ENCODE data around the gene DYNLT1.
A peak's percentile ranks its signal among the peaks of the same experiment; 100 is the strongest.
"Not testable (repeated sequence)": the region's sequence is repeated elsewhere in the genome, so short reads cannot be mapped to it uniquely, and the experiment has no call there.

Gene DYNLT1

GRCh38 chr6:158643836-158644230, 710 bp downstream of the DYNLT1 start:
- CTCF ChIA-PET = interaction anchor here (1.6 to 6.0 kb wide), 5 partner anchors 9 to 430 kb away, joined by 3 to 33 read pairs (median 19); no protein-coding TSS in a partner anchor
- Mint-ChIP-seq H3K4me1 (peaks cover 75% of the 10 kb centered on the region), H3K9me3 (no peaks in the 10 kb centered on the region), H3K27me3 (peaks cover 4% of the 10 kb centered on the region), H3K4me3 (peak overlapping the region; percentile 98), H3K36me3 (peaks cover 42% of the 10 kb centered on the region), H3K27ac (peak overlapping the region; percentile 97)
- DNase-seq = no peak

- Mint-ChIP-seq H3K4me1 (peaks cover 74% of the 10 kb centered on the region), H3K27me3 (peaks cover 4% of the 10 kb centered on the region), H3K27ac (no peak overlapping the region), H3K9me3 (no peaks in the 10 kb centered on the region), H3K36me3 (peaks cover 50% of the 10 kb centered on the region), H3K4me3 (peak overlapping the region; percentile 98)
- CTCF ChIA-PET = interaction anchor here (0.6 to 6.0 kb wide), 3 partner anchors 18 to 428 kb away, joined by 3 to 33 read pairs (median 4); no protein-coding TSS in a partner anchor
- DNase-seq = no peak
Observed at GRCh38 chr6:158642097-158642601, 2.4 kb downstream of the DYNLT1 start.

- peaks cover 74% of the 10 kb centered on the region for H3K4me1 Mint-ChIP-seq
- H3K27me3 Mint-ChIP-seq = peaks cover 4% of the 10 kb centered on the region
- H3K9me3 Mint-ChIP-seq = no peaks in the 10 kb centered on the region
- CTCF ChIA-PET = no interaction called here
- DNase-seq = no peak
- H3K36me3 Mint-ChIP-seq = peaks cover 65% of the 10 kb centered on the region
- peak overlapping the region; percentile 61 for H3K27ac Mint-ChIP-seq
- H3K4me3 Mint-ChIP-seq = peak overlapping the region; percentile 62
Observed at GRCh38 chr6:158640519-158640918, 4.0 kb downstream of the DYNLT1 start.

GRCh38 chr6:158639056-158639455, 5.5 kb downstream of the DYNLT1 start:
- H3K4me1 Mint-ChIP-seq = peaks cover 78% of the 10 kb centered on the region
- peak overlapping the region; percentile 60 for H3K27ac Mint-ChIP-seq
- peaks cover 73% of the 10 kb centered on the region for H3K36me3 Mint-ChIP-seq
- DNase-seq = no peak
- no peaks in the 10 kb centered on the region for H3K9me3 Mint-ChIP-seq
- H3K4me3 Mint-ChIP-seq = no peak overlapping the region
- CTCF ChIA-PET = interaction anchor here (0.9 to 1.5 kb wide), 3 partner anchors 8 to 52 kb away, joined by 3 to 4 read pairs (median 3); no protein-coding TSS in a partner anchor
- H3K27me3 Mint-ChIP-seq = no peaks in the 10 kb centered on the region

- H3K9me3 Mint-ChIP-seq = no peaks in the 10 kb centered on the region
- no peak for DNase-seq
- H3K27ac Mint-ChIP-seq = no peak overlapping the region
- peaks cover 71% of the 10 kb centered on the region for H3K36me3 Mint-ChIP-seq
- no peak overlapping the region for H3K4me3 Mint-ChIP-seq
- no peaks in the 10 kb centered on the region for H3K27me3 Mint-ChIP-seq
- CTCF ChIA-PET = interaction anchor here (1.1 to 1.5 kb wide), 3 partner anchors 13 to 53 kb away, joined by 3 to 4 read pairs (median 3); no protein-coding TSS in a partner anchor
- peaks cover 76% of the 10 kb centered on the region for H3K4me1 Mint-ChIP-seq
Observed at GRCh38 chr6:158638324-158638854, 6.2 kb downstream of the DYNLT1 start.

DNA sequence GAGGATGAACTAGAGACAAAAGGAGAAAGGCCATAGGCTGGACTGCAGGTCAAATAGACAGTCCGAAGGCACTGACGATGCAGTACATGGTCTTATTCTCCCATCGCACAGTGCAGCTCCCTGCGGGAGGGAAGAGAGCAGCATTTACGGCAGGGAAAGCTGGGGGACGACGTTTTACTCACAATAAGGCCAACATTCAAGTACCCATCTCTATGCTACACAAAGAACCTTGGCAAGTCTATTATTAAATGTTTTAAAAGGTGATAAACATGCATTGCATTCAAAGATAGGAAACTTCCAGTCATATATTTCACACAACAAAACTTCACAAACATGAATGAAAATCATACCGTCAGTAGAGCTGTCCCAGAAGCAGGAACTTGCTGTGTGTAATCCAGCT, 7.8 kb downstream of the DYNLT1 start:
- no peak for DNase-seq
- H3K4me1 Mint-ChIP-seq = peaks cover 69% of the 10 kb centered on the region
- H3K27me3 Mint-ChIP-seq = no peaks in the 10 kb centered on the region
- H3K9me3 Mint-ChIP-seq = no peaks in the 10 kb centered on the region
- peaks cover 72% of the 10 kb centered on the region for H3K36me3 Mint-ChIP-seq
- H3K27ac Mint-ChIP-seq = peak overlapping the region; percentile 79
- no peak overlapping the region for H3K4me3 Mint-ChIP-seq
- CTCF ChIA-PET = interaction anchor here (1.5 kb wide), 1 partner anchor 422 kb away, joined by 3 read pairs; no protein-coding TSS in a partner anchor

GRCh38 chr6:158635427-158636073, 9.0 kb downstream of the DYNLT1 start:
- Mint-ChIP-seq H3K4me1 (peaks cover 69% of the 10 kb centered on the region), H3K27me3 (no peaks in the 10 kb centered on the region), H3K4me3 (no peak overlapping the region), H3K36me3 (peaks cover 74% of the 10 kb centered on the region), H3K9me3 (no peaks in the 10 kb centered on the region), H3K27ac (peak overlapping the region; percentile 85)
- CTCF ChIA-PET = interaction anchor here (0.6 kb wide), 1 partner anchor 450 kb away, joined by 3 read pairs; no protein-coding TSS in a partner anchor
- DNase-seq = no peak

GRCh38 chr6:158634695-158635426, 9.7 kb downstream of the DYNLT1 start:
- Mint-ChIP-seq H3K4me3 (no peak overlapping the region), H3K9me3 (no peaks in the 10 kb centered on the region), H3K27ac (peak overlapping the region; percentile 85), H3K27me3 (no peaks in the 10 kb centered on the region), H3K36me3 (peaks cover 70% of the 10 kb centered on the region), H3K4me1 (peaks cover 64% of the 10 kb centered on the region)
- CTCF ChIA-PET = interaction anchor here (0.6 to 0.7 kb wide), 2 partner anchors 26 to 420 kb away, joined by 3 to 4 read pairs; no protein-coding TSS in a partner anchor
- no peak for DNase-seq

- Mint-ChIP-seq H3K9me3 (no peaks in the 10 kb centered on the region), H3K27me3 (no peaks in the 10 kb centered on the region), H3K4me1 (peaks cover 59% of the 10 kb centered on the region), H3K27ac (peak overlapping the region; percentile 58), H3K36me3 (peaks cover 66% of the 10 kb centered on the region), H3K4me3 (no peak overlapping the region)
- CTCF ChIA-PET = interaction anchor here (1.0 kb wide), 1 partner anchor 27 kb away, joined by 3 read pairs; no protein-coding TSS in a partner anchor
- no peak for DNase-seq
Observed at GRCh38 chr6:158633127-158633526, 11.4 kb downstream of the DYNLT1 start.

- not testable (repeated sequence) for H3K9me3 Mint-ChIP-seq, H3K4me3 Mint-ChIP-seq, DNase-seq, H3K27me3 Mint-ChIP-seq
- CTCF ChIA-PET = interaction anchor here (1.0 kb wide), 1 partner anchor 27 kb away, joined by 3 read pairs; no protein-coding TSS in a partner anchor
- H3K36me3 Mint-ChIP-seq = peaks cover 70% of the 10 kb centered on the region
- peak overlapping the region; percentile 78 for H3K27ac Mint-ChIP-seq
- peaks cover 58% of the 10 kb centered on the region for H3K4me1 Mint-ChIP-seq
Observed at GRCh38 chr6:158632538-158633119, 11.9 kb downstream of the DYNLT1 start.

DNA sequence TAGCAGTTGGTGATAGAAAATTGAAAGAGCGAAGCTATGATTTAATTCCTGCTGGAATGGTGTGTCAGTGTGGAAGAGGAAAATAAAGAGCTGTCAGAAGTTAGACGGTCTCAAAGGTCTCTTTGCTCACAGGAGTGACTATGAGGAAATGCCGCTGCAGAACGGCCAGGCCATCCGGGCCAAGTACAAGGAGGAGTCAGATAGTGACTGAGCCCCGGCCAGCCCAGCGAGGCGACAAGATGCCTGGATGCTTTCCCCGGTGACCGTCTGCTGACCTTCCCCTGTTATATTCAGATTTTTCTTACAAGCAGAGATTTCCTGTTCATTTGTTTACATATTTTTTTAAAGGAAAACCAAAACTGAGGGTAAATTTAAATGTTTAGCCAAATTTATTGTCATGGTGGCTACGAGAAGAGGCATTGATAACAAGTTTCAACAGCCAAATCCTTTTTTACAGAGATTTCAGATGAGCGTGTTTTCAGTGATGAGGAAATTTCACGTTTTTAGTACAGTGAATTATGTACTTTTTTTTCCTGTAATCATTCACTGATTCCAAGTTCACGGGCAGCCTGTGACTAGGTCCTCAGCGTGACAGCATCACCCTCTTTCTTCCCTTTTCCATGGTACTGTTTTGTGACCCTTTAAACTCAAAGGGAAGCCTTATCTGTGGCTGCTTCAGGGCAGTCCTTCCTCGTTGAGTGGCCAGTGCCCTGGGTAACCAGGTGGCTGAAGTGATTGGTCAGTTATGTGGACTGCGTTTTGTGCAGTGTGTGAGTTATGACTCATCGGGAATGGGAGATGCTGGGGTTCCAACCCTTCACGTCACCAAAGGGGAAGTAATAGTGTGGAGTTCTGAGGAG, 12.6 kb downstream of the DYNLT1 start:
- H3K36me3 Mint-ChIP-seq = peaks cover 70% of the 10 kb centered on the region
- no peaks in the 10 kb centered on the region for H3K9me3 Mint-ChIP-seq
- H3K27ac Mint-ChIP-seq = peak overlapping the region; percentile 78
- H3K4me3 Mint-ChIP-seq = no peak overlapping the region
- CTCF ChIA-PET = interaction anchor here (1.0 to 4.6 kb wide), 2 partner anchors 28 to 59 kb away, joined by 3 to 30 read pairs; no protein-coding TSS in a partner anchor
- no peak for DNase-seq
- H3K27me3 Mint-ChIP-seq = no peaks in the 10 kb centered on the region
- peaks cover 51% of the 10 kb centered on the region for H3K4me1 Mint-ChIP-seq

GRCh38 chr6:158630938-158631616, 13.5 kb downstream of the DYNLT1 start:
- CTCF ChIA-PET = interaction anchor here (0.5 to 4.6 kb wide), 5 partner anchors 8 to 417 kb away, joined by 3 to 30 read pairs (median 3); no protein-coding TSS in a partner anchor
- H3K9me3 Mint-ChIP-seq = no peaks in the 10 kb centered on the region
- H3K4me3 Mint-ChIP-seq = no peak overlapping the region
- H3K4me1 Mint-ChIP-seq = peaks cover 42% of the 10 kb centered on the region
- no peak for DNase-seq
- H3K27ac Mint-ChIP-seq = peak overlapping the region; percentile 28
- no peaks in the 10 kb centered on the region for H3K27me3 Mint-ChIP-seq
- peaks cover 66% of the 10 kb centered on the region for H3K36me3 Mint-ChIP-seq
